ENCODE results near the gene UQCR10.
A peak's percentile ranks its signal among the peaks of the same experiment; 100 is the strongest.

Gene UQCR10

DNA sequence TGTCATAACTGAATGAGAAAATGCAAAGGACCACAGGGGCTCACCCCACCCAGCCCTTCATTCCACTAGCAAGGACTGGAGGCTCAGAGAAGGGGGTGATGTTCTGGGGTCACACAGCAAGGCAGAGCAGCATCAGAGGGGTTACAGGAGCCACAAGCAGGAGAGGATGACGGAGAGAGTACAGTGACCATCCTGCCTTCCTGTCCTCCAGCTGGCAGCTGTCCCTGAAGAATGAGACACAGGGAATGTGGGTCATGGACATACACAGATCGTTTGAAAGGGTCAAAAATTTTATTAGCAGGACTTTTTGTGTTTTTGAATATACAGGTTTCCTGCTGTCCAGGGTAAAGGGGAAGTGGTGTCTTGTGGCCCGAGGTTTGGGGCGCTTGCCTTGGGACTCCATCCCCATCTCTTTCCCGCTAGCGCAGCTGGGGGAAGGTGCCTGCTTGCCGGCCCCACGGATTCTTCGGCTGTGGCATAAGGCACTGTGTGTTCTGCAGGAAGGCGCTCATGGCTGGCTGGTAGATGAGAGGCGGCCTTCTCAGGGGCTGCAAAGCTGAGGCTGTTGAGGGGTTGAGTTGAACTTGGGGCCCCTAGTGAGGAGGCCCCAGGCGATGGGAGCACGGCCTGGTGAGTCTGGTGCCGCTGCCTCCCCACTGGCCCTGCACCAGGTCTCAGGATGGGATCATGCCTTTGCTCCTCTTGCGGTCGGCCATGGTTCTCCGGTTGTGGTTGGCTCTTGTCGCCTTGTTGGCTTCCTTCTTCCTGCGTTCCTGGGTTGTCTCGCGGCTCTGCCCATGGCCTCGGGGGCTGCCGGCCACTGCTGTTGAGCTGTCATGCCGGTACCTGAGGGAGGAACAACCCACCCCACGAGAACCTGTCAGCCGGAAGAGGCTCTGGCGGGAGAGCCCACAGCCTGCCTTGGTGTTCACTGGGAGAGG lies 21.4 kb downstream of the UQCR10 start:
- FAIRE-seq (no peak), DNase-seq (ENCODE audit: extremely low spot score, insufficient read length, low read depth) (no peak)

- FAIRE-seq = no peak
These were observed 22.9 kb downstream of the UQCR10 start for GRCh38 chr22:29790061-29790460.

DNA sequence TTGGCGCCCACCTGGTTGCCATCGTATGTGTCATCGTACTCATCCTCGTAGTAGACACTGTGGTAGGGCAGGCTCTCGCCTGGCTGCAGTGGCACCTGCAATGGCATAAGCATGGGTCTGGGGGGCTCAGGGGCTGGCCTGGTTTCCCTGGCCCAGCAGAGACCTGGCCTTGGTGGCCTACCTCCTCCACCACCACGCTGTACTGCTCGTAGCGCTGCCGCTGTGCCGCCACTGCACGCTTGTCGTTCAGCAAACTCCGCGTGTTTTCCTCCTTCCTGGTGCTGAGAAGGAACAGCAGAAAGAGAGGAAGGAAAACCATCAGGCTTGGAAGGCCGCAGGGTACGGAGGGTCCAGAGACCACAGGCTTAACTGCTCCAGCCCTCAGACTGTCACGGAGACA lies 26.2 kb downstream of the UQCR10 start:
- FAIRE-seq = no peak
- no peak for DNase-seq (ENCODE audit: extremely low spot score, insufficient read length, low read depth)

More at GRCh38 chr22:29790061-29790460, 22.9 kb downstream of the UQCR10 start:
- no peak for DNase-seq (ENCODE audit: extremely low spot score, insufficient read length, low read depth)

GRCh38 chr22:29795663-29796062 lies 28.5 kb downstream of the UQCR10 start:
- DNase-seq (ENCODE audit: extremely low spot score, insufficient read length, low read depth) (no peak), FAIRE-seq (no peak)

GRCh38 chr22:29797351-29797750 lies 30.2 kb downstream of the UQCR10 start:
- FAIRE-seq = peak; percentile 73
- peak; percentile 23 for DNase-seq (ENCODE audit: extremely low spot score, insufficient read length, low read depth)

DNA sequence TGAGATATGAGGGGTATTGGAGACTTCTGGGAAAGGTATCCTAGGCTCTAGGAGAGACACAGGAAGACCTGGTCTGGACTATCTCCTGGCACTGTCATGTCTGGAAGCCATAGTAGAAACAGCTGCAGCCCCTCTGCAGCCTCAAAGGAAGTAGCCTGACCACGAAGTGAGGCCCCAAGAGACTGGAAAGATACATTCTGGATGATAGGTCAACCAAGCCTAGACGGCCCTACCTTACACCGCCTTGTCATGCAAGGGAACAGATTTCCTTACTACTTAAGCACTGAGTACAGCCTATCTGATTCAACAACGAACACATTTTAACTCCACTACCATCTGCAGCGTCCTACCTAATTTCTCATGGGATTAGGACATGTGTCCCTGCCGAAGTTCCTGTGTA lies 31.1 kb downstream of the UQCR10 start:
- DNase-seq (ENCODE audit: extremely low spot score, insufficient read length, low read depth) = peak; percentile 4

GRCh38 chr22:29798801-29799200 lies 31.6 kb downstream of the UQCR10 start:
- DNase-seq (ENCODE audit: extremely low spot score, insufficient read length, low read depth) (no peak), FAIRE-seq (no peak)

More for the DNA sequence above, 31.1 kb downstream of the UQCR10 start:
- peak; percentile 45 for FAIRE-seq

- DNase-seq (ENCODE audit: extremely low spot score, insufficient read length, low read depth) (no peak), FAIRE-seq (no peak)
These were observed 32.1 kb downstream of the UQCR10 start for GRCh38 chr22:29799217-29799680.

GRCh38 chr22:29801153-29801552 lies 34.0 kb downstream of the UQCR10 start:
- DNase-seq (ENCODE audit: extremely low spot score, insufficient read length, low read depth) (no peak), FAIRE-seq (no peak)

DNA sequence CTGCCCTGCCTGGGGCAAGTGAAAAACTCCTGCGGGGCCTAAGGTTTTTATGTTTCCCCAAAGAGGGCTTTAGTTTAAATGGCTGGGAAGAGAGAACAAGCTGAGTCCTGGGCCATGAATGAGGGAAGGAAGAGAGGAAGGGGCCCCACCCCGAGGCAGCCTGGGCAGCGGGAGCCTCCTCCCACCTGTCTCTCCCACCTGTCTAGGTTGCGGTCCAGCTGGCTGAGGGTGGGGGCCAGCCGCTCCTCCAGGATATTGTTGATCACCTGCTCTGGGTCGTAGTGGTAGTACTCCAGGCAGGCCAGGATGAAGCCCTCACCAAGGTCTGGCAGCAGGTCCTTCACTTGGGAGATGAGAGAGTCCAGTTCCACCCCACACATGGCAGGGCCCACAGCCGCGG lies 34.6 kb downstream of the UQCR10 start:
- FAIRE-seq = no peak
- DNase-seq (ENCODE audit: extremely low spot score, insufficient read length, low read depth) = no peak

DNA sequence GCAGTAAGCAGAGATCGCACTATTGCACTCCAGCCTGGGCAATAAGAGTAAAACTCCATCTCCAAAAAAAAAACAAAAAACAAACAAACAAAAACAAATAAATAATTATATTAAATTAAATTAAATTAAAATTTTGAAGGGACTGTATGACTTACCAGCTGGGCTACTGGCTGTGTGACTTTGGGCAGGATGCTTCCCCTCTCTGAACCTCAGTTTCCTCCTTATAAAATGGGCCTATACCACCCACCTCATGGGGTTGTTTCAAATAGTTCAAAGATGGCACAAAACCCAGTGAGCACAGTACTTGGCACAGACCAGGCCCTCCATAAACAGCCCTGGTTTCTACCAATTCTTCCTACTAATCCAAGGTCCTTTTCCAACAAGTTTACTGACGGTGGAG lies 36.0 kb downstream of the UQCR10 start:
- FAIRE-seq (no peak), DNase-seq (ENCODE audit: extremely low spot score, insufficient read length, low read depth) (no peak)

DNA sequence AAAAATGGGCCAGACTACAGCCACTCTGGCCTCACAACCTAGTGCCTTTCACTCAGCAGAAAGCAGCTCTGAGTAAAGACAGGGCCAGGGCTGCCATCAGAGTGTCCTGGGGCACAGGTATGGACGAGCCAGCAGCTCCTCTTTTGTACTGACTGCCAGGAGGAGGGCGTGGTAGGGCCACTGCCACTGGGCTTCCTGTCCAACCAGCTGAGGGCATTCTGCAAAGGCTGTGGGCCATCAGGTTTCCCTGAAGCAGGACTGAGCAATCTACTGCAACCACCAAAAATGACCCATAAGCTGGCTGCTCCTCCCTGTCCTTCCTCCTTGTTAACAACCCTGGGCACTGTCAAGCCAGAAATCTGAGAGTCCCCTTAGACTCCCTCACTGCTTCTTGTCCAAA lies 37.8 kb downstream of the UQCR10 start:
- DNase-seq (ENCODE audit: extremely low spot score, insufficient read length, low read depth) = no peak
- FAIRE-seq = no peak

- FAIRE-seq = no peak
- DNase-seq (ENCODE audit: extremely low spot score, insufficient read length, low read depth) = no peak
These were observed 39.0 kb downstream of the UQCR10 start for GRCh38 chr22:29806196-29806595.

DNA sequence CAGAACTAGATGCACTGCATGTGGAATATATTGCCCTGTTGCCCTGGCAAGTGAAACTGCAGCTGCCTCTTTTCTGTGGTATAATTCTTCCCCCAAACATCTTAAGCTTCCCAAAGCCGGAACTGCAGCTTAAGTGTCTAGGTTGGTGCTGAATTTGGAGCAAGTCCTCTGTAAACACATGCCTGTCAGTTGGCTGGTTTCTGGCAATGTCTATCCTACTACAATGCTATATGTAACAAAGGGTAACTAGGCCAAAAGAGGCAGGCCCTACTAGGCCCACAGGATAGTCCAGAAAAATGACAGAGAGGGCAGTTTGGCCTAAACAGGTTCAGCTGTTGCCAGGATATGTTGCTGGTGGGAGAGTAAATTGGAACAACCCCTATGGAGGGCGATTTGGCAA lies 43.0 kb downstream of the UQCR10 start:
- FAIRE-seq = no peak
- no peak for DNase-seq (ENCODE audit: extremely low spot score, insufficient read length, low read depth)

DNA sequence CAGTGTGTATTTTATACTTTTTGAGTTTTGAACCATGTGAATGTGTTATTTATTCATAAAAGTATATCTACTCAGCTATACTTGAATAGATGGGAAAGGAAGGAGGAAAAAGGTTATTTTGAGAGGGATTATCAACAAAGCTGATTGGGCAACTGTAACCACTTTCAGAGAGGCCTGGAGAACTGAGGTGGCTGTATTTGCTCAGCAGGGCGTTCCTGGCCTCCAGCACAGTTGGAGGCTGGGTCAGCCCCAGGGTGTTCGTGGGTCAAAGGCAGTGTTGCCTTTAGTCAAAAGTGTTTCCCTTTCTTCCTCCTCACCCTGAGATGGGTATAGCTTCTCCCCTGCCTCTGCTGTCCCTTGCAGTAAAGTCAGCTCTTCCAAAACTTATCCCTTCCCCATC lies 44.2 kb downstream of the UQCR10 start:
- DNase-seq (ENCODE audit: extremely low spot score, insufficient read length, low read depth) = no peak
- FAIRE-seq = no peak

GRCh38 chr22:29813126-29813525 lies 46.0 kb downstream of the UQCR10 start:
- no peak for DNase-seq (ENCODE audit: extremely low spot score, insufficient read length, low read depth)
- FAIRE-seq = no peak

DNA sequence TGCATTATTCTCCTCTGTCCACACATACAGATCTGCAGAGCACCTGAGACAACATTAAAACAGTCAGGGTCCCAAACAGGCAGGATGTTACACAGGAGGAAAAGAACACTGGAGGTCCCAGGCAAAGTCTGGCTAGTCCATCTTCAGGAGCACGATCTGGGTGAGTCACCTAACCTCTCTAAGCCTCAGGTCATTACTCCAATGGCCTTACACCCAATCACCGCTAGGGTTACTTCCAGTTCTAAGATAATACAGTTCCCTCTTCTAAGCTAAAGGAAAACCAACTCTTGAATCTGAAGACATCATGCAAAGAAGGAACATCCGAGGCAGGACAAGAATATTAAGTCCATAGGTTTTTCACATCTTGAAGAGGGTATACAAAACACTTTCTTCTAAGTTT lies 46.4 kb downstream of the UQCR10 start:
- FAIRE-seq = no peak
- no peak for DNase-seq (ENCODE audit: extremely low spot score, insufficient read length, low read depth)

GRCh38 chr22:29814003-29814402 lies 46.8 kb downstream of the UQCR10 start:
- FAIRE-seq (no peak), DNase-seq (ENCODE audit: extremely low spot score, insufficient read length, low read depth) (no peak)

- DNase-seq (ENCODE audit: extremely low spot score, insufficient read length, low read depth) (no peak), FAIRE-seq (no peak)
These were observed 48.4 kb downstream of the UQCR10 start for GRCh38 chr22:29815580-29815979.

GRCh38 chr22:29816128-29816527 lies 49.0 kb downstream of the UQCR10 start:
- no peak for FAIRE-seq
- no peak for DNase-seq (ENCODE audit: extremely low spot score, insufficient read length, low read depth)

DNA sequence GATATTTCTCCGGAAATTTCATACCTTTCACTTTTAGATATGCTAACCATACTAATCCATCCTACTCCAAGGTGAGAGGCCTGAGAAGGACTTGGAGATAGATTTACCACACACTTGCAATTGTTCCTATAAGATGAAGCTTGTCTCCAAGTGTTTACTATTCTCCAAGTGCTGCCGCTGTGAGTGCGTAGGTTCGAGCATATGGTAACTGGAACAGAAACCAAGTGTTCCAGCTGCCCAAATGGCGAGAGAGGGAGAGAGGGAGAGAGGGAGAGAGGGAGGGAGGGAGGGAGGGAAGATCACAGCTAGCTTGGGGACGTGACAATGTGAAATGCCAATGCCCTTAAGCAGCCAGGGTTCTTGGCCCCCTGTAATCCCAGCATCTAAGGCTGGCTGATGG lies 49.4 kb downstream of the UQCR10 start:
- DNase-seq (ENCODE audit: extremely low spot score, insufficient read length, low read depth) (no peak), FAIRE-seq (no peak)

GRCh38 chr22:29816980-29817379 lies 49.8 kb downstream of the UQCR10 start:
- no peak for DNase-seq (ENCODE audit: extremely low spot score, insufficient read length, low read depth)
- FAIRE-seq = no peak
